Thoracic aorta (tissue), 2 donors: ENCODE results near the gene RNF152. TPM values are rescaled to one million over a fixed set of nuclear protein-coding genes. Genes with fewer than 3 reads are reported as not detected.
"Not testable (repeated sequence)": the region's sequence is repeated elsewhere in the genome, so short reads cannot be mapped to it uniquely, and the experiment has no call there.

ENCODE experiments used
- ATAC-seq: fragments of 150-250 bp; one replicate; pipeline ENCODE4 v1.8.0; 2017; ENCODE audit warnings: low read depth; ENCODE audit not compliant: insufficient number of reproducible peaks, low FRiP score
- DNase-seq: peaks from one replicate; pipeline ENCODE4 v3.0.0-alpha.2; 2020; ENCODE audit warnings: low spot score
- H3K27ac ChIP-seq, 2 donors: fragments of 200-600 bp; sonication (generic); 1 replicate in 1 of 2; 2 replicates in 1 of 2; pipeline ENCODE4 v1.5.1; 2016; ENCODE audit warnings: mild to moderate bottlenecking in 2 of 2, moderate library complexity in 2 of 2
- H3K27me3 ChIP-seq: fragments of 200-600 bp; sonication (generic); replicated peaks from 2 replicates; pipeline ENCODE4 v1.6.0; 2016; ENCODE audit warnings: mild to moderate bottlenecking; ENCODE audit not compliant: insufficient read depth
- H3K36me3 ChIP-seq: fragments of 200-600 bp; sonication (generic); one replicate; pipeline ENCODE4 v1.5.1; 2016
- H3K4me1 ChIP-seq, 2 donors: fragments of 200-600 bp; sonication (generic); 1 replicate in 1 of 2; 2 replicates in 1 of 2; pipeline versions ENCODE4 v1.5.1 to v1.6.0; 2016; ENCODE audit warnings: low read depth in 2 of 2, mild to moderate bottlenecking in 1 of 2; ENCODE audit not compliant: control insufficient read depth in 1 of 2
- H3K4me3 ChIP-seq: fragments of 200-600 bp; sonication (generic); 2 replicates; pipeline ENCODE4 v1.5.1; 2016; ENCODE audit warnings: mild to moderate bottlenecking
- H3K9me3 ChIP-seq: fragments of 200-600 bp; sonication (generic); 2 replicates; pipeline ENCODE4 v1.5.1; 2016
- CTCF ChIP-seq: fragments of 200-600 bp; sonication (generic); IDR thresholded peaks from one replicate; pipeline ENCODE4 v1.5.1; 2019; ENCODE audit warnings: antibody characterized with exemption
- total RNA-seq, 2 donors: library from RNA; depleted of rRNA; stranded (reverse); fragments of >200 nt; gene quantifications; one replicate each; pipeline versions ENCODE4 v1.1.0 to v1.2.3, GENCODE V29; 2016

The RNF152 gene
- total RNA-seq, 2 donors from 2014 or later, result 30.5 to 57.7 TPM

GRCh38 chr18:61782545-61782944 lies 110.3 kb downstream of the RNF152 start:
- Histone ChIP-seq H3K9me3 (no peaks in the 10 kb centered on the region), H3K36me3 (no peaks in the 10 kb centered on the region), H3K4me3 (no peak overlapping the region), H3K27ac (no peak overlapping the region), H3K27me3 (no peaks in the 10 kb centered on the region), H3K4me1 (no peaks in the 10 kb centered on the region)
- no peak for TF ChIP-seq CTCF
- DNase-seq, result no peak
- ATAC-seq, result no peak

GRCh38 chr18:61776201-61776600 lies 116.6 kb downstream of the RNF152 start:
- H3K4me1 ChIP-seq, H3K4me3 ChIP-seq, DNase-seq, H3K9me3 ChIP-seq, H3K27ac ChIP-seq, H3K27me3 ChIP-seq, H3K36me3 ChIP-seq, ATAC-seq: not testable (repeated sequence)

- no peak for ATAC-seq
- H3K9me3 ChIP-seq, result no peaks in the 10 kb centered on the region
- H3K36me3 ChIP-seq, result no peaks in the 10 kb centered on the region
- H3K27ac ChIP-seq, result no peak overlapping the region
- H3K27me3 ChIP-seq, result no peaks in the 10 kb centered on the region
- no peaks in the 10 kb centered on the region for H3K4me1 ChIP-seq
- no peak for DNase-seq
- TF ChIP-seq CTCF, result no peak
- no peak overlapping the region for H3K4me3 ChIP-seq
Observed at GRCh38 chr18:61774846-61775245, 118.0 kb downstream of the RNF152 start.

GRCh38 chr18:61772293-61772848 lies 120.4 kb downstream of the RNF152 start:
- no peak for ATAC-seq
- no peak overlapping the region for H3K27ac ChIP-seq
- H3K9me3 ChIP-seq, result no peaks in the 10 kb centered on the region
- no peak for DNase-seq
- H3K36me3 ChIP-seq, result no peaks in the 10 kb centered on the region
- TF ChIP-seq CTCF, result no peak
- no peak overlapping the region for H3K4me3 ChIP-seq
- no peaks in the 10 kb centered on the region for H3K27me3 ChIP-seq
- no peaks in the 10 kb centered on the region for H3K4me1 ChIP-seq

GRCh38 chr18:61771861-61772260 lies 120.9 kb downstream of the RNF152 start:
- no peaks in the 10 kb centered on the region for H3K9me3 ChIP-seq
- TF ChIP-seq CTCF, result no peak
- H3K4me1 ChIP-seq, result no peaks in the 10 kb centered on the region
- H3K27me3 ChIP-seq, result no peaks in the 10 kb centered on the region
- H3K36me3 ChIP-seq, result no peaks in the 10 kb centered on the region
- no peak overlapping the region for H3K4me3 ChIP-seq
- no peak for ATAC-seq
- no peak for DNase-seq
- no peak overlapping the region for H3K27ac ChIP-seq

- DNase-seq (no peak), ATAC-seq (no peak)
- Histone ChIP-seq H3K27me3 (no peaks in the 10 kb centered on the region), H3K27ac (no peak overlapping the region), H3K4me1 (peaks cover under 1 to 2% of the 10 kb centered on the region in 2 donors), H3K36me3 (no peaks in the 10 kb centered on the region), H3K9me3 (no peaks in the 10 kb centered on the region), H3K4me3 (no peak overlapping the region)
- no peak for TF ChIP-seq CTCF
Observed at GRCh38 chr18:61770279-61770678, 122.5 kb downstream of the RNF152 start.
